Body of pancreas (tissue), 4 donors: ENCODE measurements around the gene FOXO1.

ENCODE experiments used
- POLR2A ChIP-seq, 3 donors: fragments of 450-650 bp; IDR thresholded peaks; one replicate each; pipeline ENCODE4 v1.6.1; 2016; ENCODE audit warnings: antibody characterized with exemption in 3 of 3, mild to moderate bottlenecking in 2 of 3
- TF ChIP-seq, protein P1 (sequence below), 7 experiments: fragments of 450-650 bp in 4 of 7; fragments of 200-600 bp in 3 of 7; sonication (generic) in 3 of 7; IDR thresholded peaks; one replicate each; pipeline ENCODE4 v1.5.1; 2016 to 2019; ENCODE audit warnings: antibody characterized with exemption in 7 of 7

GRCh38 chr13:40626977-40627376 lies 39.5 kb downstream of the FOXO1 start:
- TF ChIP-seq, protein P1, sequence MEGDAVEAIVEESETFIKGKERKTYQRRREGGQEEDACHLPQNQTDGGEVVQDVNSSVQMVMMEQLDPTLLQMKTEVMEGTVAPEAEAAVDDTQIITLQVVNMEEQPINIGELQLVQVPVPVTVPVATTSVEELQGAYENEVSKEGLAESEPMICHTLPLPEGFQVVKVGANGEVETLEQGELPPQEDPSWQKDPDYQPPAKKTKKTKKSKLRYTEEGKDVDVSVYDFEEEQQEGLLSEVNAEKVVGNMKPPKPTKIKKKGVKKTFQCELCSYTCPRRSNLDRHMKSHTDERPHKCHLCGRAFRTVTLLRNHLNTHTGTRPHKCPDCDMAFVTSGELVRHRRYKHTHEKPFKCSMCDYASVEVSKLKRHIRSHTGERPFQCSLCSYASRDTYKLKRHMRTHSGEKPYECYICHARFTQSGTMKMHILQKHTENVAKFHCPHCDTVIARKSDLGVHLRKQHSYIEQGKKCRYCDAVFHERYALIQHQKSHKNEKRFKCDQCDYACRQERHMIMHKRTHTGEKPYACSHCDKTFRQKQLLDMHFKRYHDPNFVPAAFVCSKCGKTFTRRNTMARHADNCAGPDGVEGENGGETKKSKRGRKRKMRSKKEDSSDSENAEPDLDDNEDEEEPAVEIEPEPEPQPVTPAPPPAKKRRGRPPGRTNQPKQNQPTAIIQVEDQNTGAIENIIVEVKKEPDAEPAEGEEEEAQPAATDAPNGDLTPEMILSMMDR (IDR thresholded peaks at IDR 0.05): no peak
- TF ChIP-seq POLR2A (IDR thresholded peaks at IDR 0.05): no peak
